IMR-90 (cell line): Measurements from ENCODE around the gene CLTA. TPM values are rescaled to one million over a fixed set of nuclear protein-coding genes. Genes with fewer than 3 reads are reported as not detected.

ENCODE experiments used
- ATAC-seq: fragments of 200-7000 bp; cut with Tn5 transposase; 2 replicates; pipeline ENCODE4 v1.9.1; 2020; ENCODE audit warnings: low read depth, mild to moderate bottlenecking, moderate library complexity
- BruUV-seq: library from RNA; stranded (reverse); fragments of 400-500 nt; replicated peaks from 2 replicates; lab custom pipeline; 2021; lab: Mats Ljungman, UMichigan
- CTCF ChIA-PET: fragments of 300-600 bp; formaldehyde crosslinking; extraction: SDS; loops from one replicate; lab custom pipeline; 2021; ENCODE audit warnings: antibody characterized with exemption; lab: Yijun Ruan, JAX
- POLR2A ChIA-PET: fragments of 300-600 bp; sonication (Branson Sonifier 250); formaldehyde crosslinking; loops from one replicate; lab custom pipeline; 2022; ENCODE audit warnings: antibody characterized with exemption; ENCODE audit not compliant: unreplicated experiment; lab: Charles Lee
- DNase-seq: peaks from one replicate; pipeline ENCODE4 v3.0.0; 2013
- H2AFZ ChIP-seq: replicated peaks from 2 replicates; pipeline ENCODE3; 2013; ENCODE audit warnings: low read length, mild to moderate bottlenecking; ENCODE audit not compliant: poor library complexity
- H2AK5ac ChIP-seq: 2 replicates; pipeline ENCODE4 v1.6.1; 2013; ENCODE audit warnings: low read depth, low read length, inconsistent platforms
- H2AK9ac ChIP-seq: replicated peaks from 2 replicates; pipeline ENCODE3; 2013; ENCODE audit warnings: mild to moderate bottlenecking, low read depth, low read length, moderate library complexity; ENCODE audit not compliant: poor library complexity
- H2BK120ac ChIP-seq: 2 replicates; pipeline ENCODE4 v1.6.1; 2013; ENCODE audit warnings: low read depth, low read length, inconsistent platforms
- H2BK15ac ChIP-seq: 3 replicates; pipeline ENCODE4 v1.6.1; 2013; ENCODE audit warnings: low read depth, low read length, inconsistent platforms
- H2BK20ac ChIP-seq: 2 replicates; pipeline ENCODE4 v1.6.1; 2013; ENCODE audit warnings: low read depth, mild to moderate bottlenecking, inconsistent platforms, low read length, moderate library complexity
- H2BK5ac ChIP-seq: 2 replicates; pipeline ENCODE4 v1.6.1; 2013; ENCODE audit warnings: mild to moderate bottlenecking, low read depth, low read length, inconsistent platforms; ENCODE audit not compliant: poor library complexity, severe bottlenecking
- H3K14ac ChIP-seq: replicated peaks from 2 replicates; pipeline ENCODE4 v1.6.1; 2013; ENCODE audit warnings: low read depth, low read length, inconsistent platforms
- H3K18ac ChIP-seq: 2 replicates; pipeline ENCODE4 v1.6.1; 2013; ENCODE audit warnings: low read depth, low read length, control low read depth
- H3K23ac ChIP-seq: 2 replicates; pipeline ENCODE4 v1.6.1; 2013; ENCODE audit warnings: low read depth, low read length, inconsistent platforms
- H3K27ac ChIP-seq: 2 replicates; pipeline ENCODE4 v1.5.1; 2013; ENCODE audit warnings: mild to moderate bottlenecking, control low read depth, low read length; ENCODE audit not compliant: insufficient read depth
- H3K27me3 ChIP-seq: 2 replicates; pipeline ENCODE4 v1.6.1; 2013; ENCODE audit warnings: low read length; ENCODE audit not compliant: control insufficient read depth, insufficient read depth
- H3K36me3 ChIP-seq: 2 replicates; pipeline ENCODE4 v1.6.1; 2013; ENCODE audit warnings: low read length, mixed read lengths; ENCODE audit not compliant: control insufficient read depth, insufficient read depth
- H3K4ac ChIP-seq: 2 replicates; pipeline ENCODE4 v1.6.1; 2013; ENCODE audit warnings: low read depth, low read length, inconsistent platforms
- H3K4me1 ChIP-seq: 2 replicates; pipeline ENCODE4 v1.6.1; 2013; ENCODE audit warnings: low read length, mixed read lengths; ENCODE audit not compliant: control insufficient read depth, insufficient read depth
- H3K4me2 ChIP-seq: 2 replicates; pipeline ENCODE4 v1.6.1; 2013; ENCODE audit warnings: low read depth, mild to moderate bottlenecking, control low read depth, low read length, moderate library complexity
- H3K4me3 ChIP-seq: 2 replicates; pipeline ENCODE4 v1.5.1; 2013; ENCODE audit warnings: low read depth, mild to moderate bottlenecking, control low read depth, low read length, moderate library complexity; ENCODE audit not compliant: insufficient read depth
- H3K56ac ChIP-seq: 2 replicates; pipeline ENCODE4 v1.6.1; 2013; ENCODE audit warnings: low read length, inconsistent platforms; ENCODE audit not compliant: insufficient read depth; ENCODE audit errors: extremely low read depth
- H3K79me1 ChIP-seq, 2 experiments: 2 replicates each; pipeline ENCODE4 v1.6.1; 2013; ENCODE audit warnings: low read length in 2 of 2, inconsistent platforms in 1 of 2, low read depth in 1 of 2
- H3K9ac ChIP-seq: 2 replicates; pipeline ENCODE4 v1.6.1; 2013; ENCODE audit warnings: low read depth, low read length, control low read depth
- H3K9me1 ChIP-seq: 2 replicates; pipeline ENCODE4 v1.6.1; 2013; ENCODE audit warnings: low read length, inconsistent platforms; ENCODE audit not compliant: insufficient read depth
- H3K9me3 ChIP-seq: 2 replicates; pipeline ENCODE4 v1.6.1; 2013; ENCODE audit warnings: low read length; ENCODE audit not compliant: control insufficient read depth, insufficient read depth
- H4K20me1 ChIP-seq: 2 replicates; pipeline ENCODE4 v1.6.1; 2013; ENCODE audit warnings: low read length, inconsistent platforms; ENCODE audit not compliant: insufficient read depth
- H4K5ac ChIP-seq: 2 replicates; pipeline ENCODE4 v1.6.1; 2013; ENCODE audit warnings: mild to moderate bottlenecking, low read depth, low read length, control low read depth
- H4K8ac ChIP-seq, 2 experiments: 2 replicates each; pipeline ENCODE4 v1.6.1; 2013; ENCODE audit warnings: low read depth in 2 of 2, low read length in 2 of 2, control low read depth in 1 of 2, inconsistent platforms in 1 of 2
- H4K91ac ChIP-seq: 2 replicates; pipeline ENCODE4 v1.6.1; 2013; ENCODE audit warnings: low read depth, low read length, inconsistent platforms; ENCODE audit not compliant: insufficient read depth
- BHLHE40 ChIP-seq: fragments of 150-350 bp; IDR thresholded peaks from 2 replicates; pipeline ENCODE4 v1.6.1; 2016; ENCODE audit warnings: mild to moderate bottlenecking, low read depth, low read length
- CEBPB ChIP-seq: IDR thresholded peaks from 2 replicates; pipeline ENCODE4 v1.6.1; 2012; ENCODE audit warnings: low read depth, low read length, improper control_type of control experiment
- CHD1 ChIP-seq: IDR thresholded peaks from 2 replicates; pipeline ENCODE4 v1.6.1; 2012; ENCODE audit warnings: low read depth, low read length, improper control_type of control experiment
- FOS ChIP-seq: fragments of 150-350 bp; IDR thresholded peaks from 2 replicates; pipeline ENCODE4 v1.6.1; 2016; ENCODE audit warnings: low read depth, low read length
- MAFK ChIP-seq: IDR thresholded peaks from 2 replicates; pipeline ENCODE4 v1.6.1; 2012; ENCODE audit warnings: low read depth, low read length, improper control_type of control experiment
- MAZ ChIP-seq: IDR thresholded peaks from 2 replicates; pipeline ENCODE4 v1.6.1; 2012; ENCODE audit warnings: low read depth, mild to moderate bottlenecking, low read length, improper control_type of control experiment, moderate library complexity, borderline replicate concordance
- MXI1 ChIP-seq: IDR thresholded peaks from 2 replicates; pipeline ENCODE4 v1.6.1; 2012; ENCODE audit warnings: low read depth, mild to moderate bottlenecking, low read length, moderate library complexity, borderline replicate concordance
- NFE2L2 ChIP-seq: fragments of 150-350 bp; IDR thresholded peaks from 2 replicates; pipeline ENCODE4 v1.6.1; 2016; ENCODE audit warnings: low read depth, mild to moderate bottlenecking, low read length
- POLR2A ChIP-seq: IDR thresholded peaks from 2 replicates; pipeline ENCODE4 v1.6.1; 2012; ENCODE audit warnings: mild to moderate bottlenecking, low read depth, low read length
- RAD21 ChIP-seq: IDR thresholded peaks from 2 replicates; pipeline ENCODE4 v1.6.1; 2012; ENCODE audit warnings: low read length, improper control_type of control experiment
- RCOR1 ChIP-seq: IDR thresholded peaks from 2 replicates; pipeline ENCODE4 v1.6.1; 2012; ENCODE audit warnings: mild to moderate bottlenecking, low read length, improper control_type of control experiment; ENCODE audit not compliant: insufficient replicate concordance
- RFX5 ChIP-seq: IDR thresholded peaks from 2 replicates; pipeline ENCODE4 v1.8.0; 2012; ENCODE audit warnings: low read depth, mild to moderate bottlenecking, low read length, moderate library complexity
- SMC3 ChIP-seq: fragments of 150-350 bp; IDR thresholded peaks from 2 replicates; pipeline ENCODE4 v1.6.1; 2016; ENCODE audit warnings: low read depth, mild to moderate bottlenecking, antibody characterized with exemption, low read length, moderate library complexity
- WGBS, 2 experiments: methylation state at CpG; one replicate each; pipeline versions ENCODE4 v1.1.5 to v1.1.7; 2013; ENCODE audit warnings: missing lambda C conversion rate in 2 of 2; ENCODE audit not compliant: insufficient read length in 1 of 2; ENCODE audit errors: extremely low coverage in 2 of 2; 5-methylcytosine and 5-hydroxymethylcytosine counted together
- dilution Hi-C: fragments of 300-500 bp; cut with HindIII; formaldehyde crosslinking; loops from one replicate; pipeline ENCODE4 v1.14.3; 2018; ENCODE audit warnings: low sequenced_read_pairs; ENCODE audit not compliant: unreplicated experiment
- in situ Hi-C: fragments of 300-500 bp; cut with MboI; formaldehyde crosslinking; loops from 3 replicates; pipeline ENCODE4 v1.14.3; 2019; ENCODE audit warnings: low sequenced_read_pairs, inconsistent platforms, mixed read lengths
- intact Hi-C: fragments of 100-400 bp; cut with micrococcal nuclease; formaldehyde crosslinking; loops from 2 replicates; pipeline ENCODE4 v1.10.0; 2022
- polyA plus RNA-seq, 3 experiments: library from polyadenylated mRNA; depleted of rRNA; stranded (reverse); fragments of >200 nt; gene quantifications; 2 replicates each; pipeline ENCODE4 v1.2.3, GENCODE V29; 2012; ENCODE audit warnings: low replicate concordance in 1 of 3
- total RNA-seq: library from RNA; depleted of rRNA; stranded (reverse); fragments of >200 nt; gene quantifications from 2 replicates; pipeline ENCODE4 v1.2.3, GENCODE V29; 2012
- TF ChIP-seq, protein P1 (sequence below): fragments of 150-350 bp; IDR thresholded peaks from 2 replicates; pipeline ENCODE4 v1.6.1; 2016; ENCODE audit warnings: low read depth, mild to moderate bottlenecking, low read length, moderate library complexity, borderline replicate concordance
- TF ChIP-seq, protein P2 (sequence below): fragments of 150-350 bp; IDR thresholded peaks from 2 replicates; pipeline ENCODE4 v1.6.1; 2017; ENCODE audit warnings: mild to moderate bottlenecking, antibody characterized with exemption, low read length, low read depth
- TF ChIP-seq, protein P3 (sequence below): conservative IDR thresholded peaks from 2 replicates; pipeline ENCODE4 v1.5.1; 2012; ENCODE audit warnings: mild to moderate bottlenecking, low read depth, low read length, improper control_type of control experiment

The CLTA gene
- total and polyA plus RNA-seq, 2 of the 4 experiments (the other 2 are of a cell fraction): 133 to 246 TPM

DNA sequence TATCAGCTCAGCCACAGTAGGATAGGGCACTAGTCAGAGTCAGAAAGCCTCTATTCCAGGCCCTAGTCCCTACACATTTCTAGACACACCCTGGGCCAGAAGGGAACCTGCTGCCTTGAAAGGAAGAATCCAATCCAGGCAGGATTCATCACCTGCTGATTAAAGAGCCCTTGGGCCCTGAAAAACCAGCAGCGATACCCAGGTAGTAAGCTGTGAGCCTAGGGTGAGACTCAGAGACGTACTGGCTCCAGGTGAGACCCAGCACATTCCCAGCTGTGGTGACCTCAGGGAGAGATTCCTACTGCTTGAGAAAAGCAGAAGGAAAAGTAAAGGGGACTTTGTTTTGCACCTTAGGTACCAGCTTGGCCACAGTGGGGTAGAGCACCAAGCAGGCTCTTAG lies 16.9 kb upstream of the CLTA start:
- POLR2A ChIA-PET: no interaction called here
- in situ Hi-C loops: loop anchor here (10.0 kb wide), 1 partner anchor 209 kb away; no protein-coding TSS in a partner anchor

More for the DNA sequence above, 16.9 kb upstream of the CLTA start:
- H2AK5ac ChIP-seq: no peak overlapping the region
- H3K79me1 ChIP-seq: no peaks in the 10 kb centered on the region
- no peak overlapping the region for H3K23ac ChIP-seq
- no peak overlapping the region for H3K56ac ChIP-seq
- no CpG with 5 or more reads among the region's 2 CpGs for WGBS, 2 experiments
- no peak overlapping the region for H4K5ac ChIP-seq
- H2BK120ac ChIP-seq: no peak overlapping the region
- H3K4me1 ChIP-seq: peaks cover 2% of the 10 kb centered on the region; the same call in 1 of the 2 replicates
- intact Hi-C loops: no loop called here
- no peak overlapping the region for H4K8ac ChIP-seq
- H3K4me2 ChIP-seq: no peak overlapping the region
- ATAC-seq (no peak), DNase-seq (no peak)
- no peak overlapping the region for H3K18ac ChIP-seq
- no peak overlapping the region for H3K27ac ChIP-seq
- H3K27me3 ChIP-seq: no peaks in the 10 kb centered on the region; the same call in 1 of the 2 replicates
- H2BK20ac ChIP-seq: no peak overlapping the region
- CTCF ChIA-PET: no interaction called here
- H2AFZ ChIP-seq: no peak overlapping the region
- H3K9me3 ChIP-seq: no peaks in the 10 kb centered on the region
- TF ChIP-seq POLR2A: no peak
- TF ChIP-seq RCOR1: no peak
- TF ChIP-seq MAFK: no peak
- TF ChIP-seq MAZ: no peak
- no peak for TF ChIP-seq BHLHE40
- TF ChIP-seq RFX5: no peak
- TF ChIP-seq, protein P1, sequence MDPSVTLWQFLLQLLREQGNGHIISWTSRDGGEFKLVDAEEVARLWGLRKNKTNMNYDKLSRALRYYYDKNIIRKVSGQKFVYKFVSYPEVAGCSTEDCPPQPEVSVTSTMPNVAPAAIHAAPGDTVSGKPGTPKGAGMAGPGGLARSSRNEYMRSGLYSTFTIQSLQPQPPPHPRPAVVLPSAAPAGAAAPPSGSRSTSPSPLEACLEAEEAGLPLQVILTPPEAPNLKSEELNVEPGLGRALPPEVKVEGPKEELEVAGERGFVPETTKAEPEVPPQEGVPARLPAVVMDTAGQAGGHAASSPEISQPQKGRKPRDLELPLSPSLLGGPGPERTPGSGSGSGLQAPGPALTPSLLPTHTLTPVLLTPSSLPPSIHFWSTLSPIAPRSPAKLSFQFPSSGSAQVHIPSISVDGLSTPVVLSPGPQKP: no peak
- TF ChIP-seq FOS: no peak
- TF ChIP-seq CHD1: no peak
- TF ChIP-seq MXI1: no peak
- no peak for TF ChIP-seq SMC3
- no peak for TF ChIP-seq CEBPB
- no peak for TF ChIP-seq RAD21
- TF ChIP-seq, protein P2, sequence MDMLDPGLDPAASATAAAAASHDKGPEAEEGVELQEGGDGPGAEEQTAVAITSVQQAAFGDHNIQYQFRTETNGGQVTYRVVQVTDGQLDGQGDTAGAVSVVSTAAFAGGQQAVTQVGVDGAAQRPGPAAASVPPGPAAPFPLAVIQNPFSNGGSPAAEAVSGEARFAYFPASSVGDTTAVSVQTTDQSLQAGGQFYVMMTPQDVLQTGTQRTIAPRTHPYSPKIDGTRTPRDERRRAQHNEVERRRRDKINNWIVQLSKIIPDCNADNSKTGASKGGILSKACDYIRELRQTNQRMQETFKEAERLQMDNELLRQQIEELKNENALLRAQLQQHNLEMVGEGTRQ: no peak
- no peak for TF ChIP-seq NFE2L2
- TF ChIP-seq, protein P3, sequence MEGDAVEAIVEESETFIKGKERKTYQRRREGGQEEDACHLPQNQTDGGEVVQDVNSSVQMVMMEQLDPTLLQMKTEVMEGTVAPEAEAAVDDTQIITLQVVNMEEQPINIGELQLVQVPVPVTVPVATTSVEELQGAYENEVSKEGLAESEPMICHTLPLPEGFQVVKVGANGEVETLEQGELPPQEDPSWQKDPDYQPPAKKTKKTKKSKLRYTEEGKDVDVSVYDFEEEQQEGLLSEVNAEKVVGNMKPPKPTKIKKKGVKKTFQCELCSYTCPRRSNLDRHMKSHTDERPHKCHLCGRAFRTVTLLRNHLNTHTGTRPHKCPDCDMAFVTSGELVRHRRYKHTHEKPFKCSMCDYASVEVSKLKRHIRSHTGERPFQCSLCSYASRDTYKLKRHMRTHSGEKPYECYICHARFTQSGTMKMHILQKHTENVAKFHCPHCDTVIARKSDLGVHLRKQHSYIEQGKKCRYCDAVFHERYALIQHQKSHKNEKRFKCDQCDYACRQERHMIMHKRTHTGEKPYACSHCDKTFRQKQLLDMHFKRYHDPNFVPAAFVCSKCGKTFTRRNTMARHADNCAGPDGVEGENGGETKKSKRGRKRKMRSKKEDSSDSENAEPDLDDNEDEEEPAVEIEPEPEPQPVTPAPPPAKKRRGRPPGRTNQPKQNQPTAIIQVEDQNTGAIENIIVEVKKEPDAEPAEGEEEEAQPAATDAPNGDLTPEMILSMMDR: no peak
- no peaks in the 10 kb centered on the region for H3K9me1 ChIP-seq
- H3K4ac ChIP-seq: no peak overlapping the region
- no peak overlapping the region for H2BK15ac ChIP-seq
- no peak overlapping the region for H3K9ac ChIP-seq
- H2AK9ac ChIP-seq: no peak overlapping the region
- no peaks in the 10 kb centered on the region for H4K20me1 ChIP-seq
- dilution Hi-C loops: no loop called here
- BruUV-seq: no TSS peak
- H3K36me3 ChIP-seq: no peaks in the 10 kb centered on the region
- H3K14ac ChIP-seq: no peak overlapping the region
- no peak overlapping the region for H4K91ac ChIP-seq
- no peak overlapping the region for H3K4me3 ChIP-seq
- no peak overlapping the region for H2BK5ac ChIP-seq
